Dedifferentiated amniotic fluid mesenchymal stem cell (primary cell): Measurements from ENCODE around the gene GPSM3.
"Not testable (repeated sequence)": the region's sequence is repeated elsewhere in the genome, so short reads cannot be mapped to it uniquely, and the experiment has no call there.

Source experiments
- DNase-seq: peaks from one replicate; pipeline ENCODE4 v3.0.0-alpha.2; 2016; ENCODE audit errors: extremely low spot score

GPSM3 gene

DNA sequence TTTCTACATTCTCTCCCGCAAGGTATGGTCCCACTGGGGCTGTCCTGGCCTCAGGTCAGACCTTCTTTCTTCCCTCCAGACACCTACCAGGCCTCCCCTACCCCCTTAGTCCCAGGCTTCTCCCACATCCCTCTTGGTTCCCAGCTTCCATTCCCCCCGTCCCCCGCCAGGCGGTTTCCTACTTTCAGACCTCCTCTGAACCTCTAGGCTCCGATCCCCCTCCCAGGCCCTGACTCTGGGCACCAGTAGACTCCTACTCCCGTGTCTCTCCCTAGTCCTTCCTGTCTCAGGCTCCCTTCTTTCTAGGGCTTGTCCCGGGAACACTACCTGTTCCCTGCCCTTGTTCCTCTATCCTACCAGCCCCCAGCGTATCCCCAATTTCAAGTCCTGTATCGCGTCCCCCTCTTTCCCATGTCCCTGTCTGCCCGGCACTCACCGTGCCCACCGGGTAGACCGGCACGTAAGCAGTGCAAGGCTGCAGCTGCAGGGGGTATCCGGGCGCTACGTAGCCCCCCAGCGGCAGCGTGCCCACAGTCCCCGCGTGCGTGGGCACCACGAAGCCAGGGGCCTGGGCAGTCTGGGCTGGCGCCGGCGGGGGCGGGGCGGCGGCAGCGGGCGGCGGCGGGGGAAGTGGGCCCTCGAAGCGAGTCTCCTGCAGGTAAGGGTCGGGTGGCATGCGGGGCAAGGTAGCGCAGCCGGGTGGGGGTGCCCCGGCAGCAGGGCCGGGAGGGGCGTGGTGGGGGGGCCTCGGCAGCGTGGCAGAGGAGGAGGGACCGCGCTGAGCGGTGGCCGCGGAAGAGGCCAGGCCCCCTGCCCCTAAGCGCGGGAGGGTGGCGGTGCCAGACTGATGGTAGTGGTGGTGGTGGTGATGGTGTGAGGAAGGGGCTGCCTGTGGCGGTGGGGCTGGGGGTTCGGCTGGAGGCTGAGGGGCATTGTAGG, 42.2 kb downstream of the GPSM3 start:
- DNase-seq, result no peak

DNA sequence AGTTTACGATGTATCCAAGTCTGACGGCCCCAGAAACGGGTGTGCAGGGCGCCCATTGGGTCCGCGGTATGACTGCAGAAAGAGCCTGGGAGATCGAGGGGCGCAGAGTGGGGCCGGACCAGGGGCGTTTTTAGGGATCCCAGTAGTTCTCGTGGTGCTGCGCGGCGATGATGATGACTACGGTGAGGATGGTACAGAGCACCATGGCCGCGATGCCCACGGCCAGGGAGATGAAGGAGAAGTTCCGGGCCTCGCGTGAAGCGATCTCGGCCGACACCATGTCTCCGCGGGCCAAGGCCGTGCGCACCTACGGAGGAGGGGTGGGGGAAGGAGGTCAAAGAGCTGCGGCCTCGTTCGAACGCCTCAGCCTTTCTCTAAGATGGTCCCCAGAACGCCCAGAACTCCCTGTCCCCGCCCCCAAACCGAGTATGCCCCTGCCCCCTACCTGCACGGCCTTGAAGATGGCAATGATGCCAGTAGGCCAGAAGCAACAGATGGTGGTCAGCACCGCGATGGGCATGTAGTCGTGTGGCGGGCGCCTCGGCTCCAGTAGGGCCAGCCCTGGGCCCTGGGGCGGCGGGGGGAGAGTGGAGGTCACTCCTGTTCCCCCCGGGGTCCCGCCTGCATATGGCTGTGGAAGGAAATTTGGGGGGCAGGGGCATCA, 43.2 kb downstream of the GPSM3 start:
- DNase-seq, result no peak

DNA sequence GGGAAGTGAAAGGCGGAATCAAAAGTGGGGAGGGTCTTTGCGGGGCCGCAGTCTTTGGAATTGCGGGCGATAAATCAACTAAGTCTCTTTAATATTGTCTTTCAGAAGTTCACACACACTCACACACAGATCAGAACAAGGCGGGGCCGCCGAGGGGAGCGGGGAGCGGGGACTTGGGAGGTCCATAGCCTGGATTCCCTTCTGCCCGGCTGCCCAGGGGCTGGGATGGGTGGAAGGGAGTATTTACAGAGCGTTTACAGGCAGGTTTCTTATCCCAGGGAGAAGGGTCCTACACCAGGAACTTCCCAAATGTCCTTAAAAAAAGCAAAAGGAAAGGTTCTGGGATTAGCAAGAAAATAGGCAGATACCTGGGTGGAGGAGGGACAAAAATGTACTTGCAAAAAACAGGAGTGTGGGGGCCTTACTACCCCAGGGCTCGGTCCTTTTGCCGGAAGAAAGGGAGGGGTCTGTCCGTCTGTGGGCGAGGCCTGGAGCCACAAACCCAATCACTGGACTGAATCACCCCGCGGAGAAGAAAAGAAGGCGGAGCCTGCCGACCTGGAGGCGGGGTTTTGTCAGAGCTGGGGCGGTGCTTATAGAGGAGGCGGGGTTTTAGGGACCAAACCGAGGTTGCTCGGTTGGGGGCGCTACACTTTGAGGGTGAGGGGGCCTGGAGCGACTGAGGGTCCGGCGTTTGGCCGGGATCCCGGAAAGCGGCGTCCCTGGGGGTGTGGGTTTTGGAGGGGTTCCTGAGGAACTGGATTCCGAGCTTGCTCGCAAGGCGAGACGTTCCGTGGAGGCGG, 44.0 kb downstream of the GPSM3 start:
- no peak for DNase-seq

DNA sequence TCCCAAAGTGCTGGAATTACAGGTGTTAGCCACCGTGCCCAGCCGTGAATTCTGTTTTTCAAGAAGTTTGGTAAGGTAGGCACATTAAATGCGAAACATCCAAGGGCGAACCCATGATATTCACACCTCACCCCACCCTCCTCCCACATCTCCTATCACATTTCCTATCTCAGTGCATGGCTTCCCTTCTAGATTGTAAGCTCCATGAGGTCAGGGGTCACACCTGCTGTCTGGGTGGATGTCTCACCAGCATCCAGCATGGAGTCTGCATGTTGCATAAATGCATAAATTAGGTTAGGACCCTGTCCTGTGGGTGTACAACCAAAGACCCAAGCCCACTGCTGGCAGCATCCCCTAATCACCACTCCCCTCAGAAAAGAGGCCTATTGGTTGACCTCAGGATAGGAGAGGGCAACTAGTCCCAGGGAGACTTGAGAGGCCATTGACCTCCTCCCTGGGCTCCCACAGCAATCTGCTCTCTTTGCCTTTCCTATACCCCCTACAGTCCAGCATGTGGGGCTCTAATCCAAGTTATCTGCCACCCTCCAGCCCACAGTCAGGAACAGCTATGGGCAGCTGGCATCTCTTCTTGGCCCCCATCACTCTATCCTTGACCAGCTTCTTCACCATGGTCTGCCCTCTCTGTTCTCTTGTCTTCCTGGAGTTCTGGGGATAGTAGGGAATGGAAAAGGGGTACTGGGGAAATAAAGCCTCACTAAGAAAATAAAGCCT, 44.9 kb downstream of the GPSM3 start:
- no peak for DNase-seq

DNA sequence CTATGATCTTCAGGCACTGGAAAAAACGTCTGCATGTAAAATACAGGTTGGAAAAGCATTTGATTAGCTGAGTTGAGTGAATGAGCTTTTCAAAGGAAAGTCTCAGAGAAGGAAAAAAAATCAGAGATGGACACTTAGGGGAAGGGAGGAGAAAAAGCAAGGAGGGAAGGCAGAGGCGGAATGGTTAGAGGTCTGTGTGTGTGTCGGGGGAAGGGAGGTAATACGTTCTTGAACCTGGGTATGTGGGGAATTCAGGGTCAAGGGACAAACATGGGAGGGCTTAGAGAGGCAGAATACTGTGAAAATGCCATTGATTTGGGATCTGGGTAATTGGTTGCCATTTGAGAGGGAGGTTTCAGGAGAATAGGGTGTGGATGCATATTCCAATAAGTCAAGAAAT, 45.8 kb downstream of the GPSM3 start:
- DNase-seq, result no peak

DNA sequence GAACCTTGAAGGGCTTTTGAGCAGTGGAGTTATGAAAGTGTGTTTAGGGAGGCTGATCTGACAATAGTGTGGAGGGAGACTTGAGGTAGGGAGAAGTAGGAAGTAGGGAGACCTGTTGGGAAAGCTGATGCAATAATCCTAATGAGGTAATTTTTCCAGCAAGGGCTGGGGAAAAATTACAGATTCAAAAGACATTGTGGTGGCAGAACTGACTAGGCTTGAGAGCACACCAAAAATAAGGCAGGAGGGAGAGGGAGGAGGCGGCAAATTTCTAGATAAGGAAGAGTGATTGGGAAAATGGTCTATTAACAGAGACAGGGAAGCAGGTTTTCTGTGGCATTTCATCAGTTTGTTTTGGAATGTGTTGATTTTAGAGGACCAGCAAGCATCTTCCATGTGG, 46.2 kb downstream of the GPSM3 start:
- DNase-seq, result no peak

DNA sequence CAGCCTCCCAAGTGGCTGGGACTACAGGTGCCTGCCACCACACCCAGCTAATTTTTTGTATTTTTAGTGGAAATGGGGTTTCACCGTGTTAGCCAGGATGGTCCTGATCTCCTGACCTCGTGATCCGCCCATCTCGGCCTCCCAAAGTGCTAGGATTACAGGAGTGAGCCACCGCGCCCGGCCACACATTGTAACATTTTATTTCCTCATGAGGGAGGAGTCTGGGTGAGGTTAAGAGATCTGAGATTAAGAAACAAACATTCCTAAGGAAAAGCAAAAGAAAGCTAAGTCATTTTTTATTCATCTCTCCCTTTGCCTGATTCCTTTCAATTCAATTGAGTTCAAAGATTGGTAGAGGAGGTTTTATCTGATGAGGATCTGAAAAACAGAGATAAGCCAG, 48.2 kb downstream of the GPSM3 start:
- DNase-seq, result not testable (repeated sequence)
